GM12878 (cell line): Measurements from ENCODE around the gene NPAS3.

ENCODE experiments used
- BCLAF1 ChIP-seq: fragments of 450-650 bp; IDR thresholded peaks from 2 replicates; pipeline ENCODE4 v1.6.1; 2017; ENCODE audit warnings: antibody characterized with exemption, mild to moderate bottlenecking, moderate library complexity
- CHD2 ChIP-seq: IDR thresholded peaks from 2 replicates; pipeline ENCODE4 v1.6.1; 2011; ENCODE audit warnings: low read depth, low read length, improper control_type of control experiment, borderline replicate concordance
- CHD4 ChIP-seq: fragments of 200-600 bp; sonication (generic); IDR thresholded peaks from 2 replicates; pipeline ENCODE4 v1.6.1; 2016; ENCODE audit warnings: mild to moderate bottlenecking
- CREB1 ChIP-seq: IDR thresholded peaks from 2 replicates; pipeline ENCODE4 v1.6.1; 2012; ENCODE audit warnings: low read depth, mild to moderate bottlenecking, inconsistent platforms
- CTCF ChIP-seq, 3 experiments: IDR thresholded peaks in 2 of 3; conservative IDR thresholded peaks in 1 of 3; 2 replicates each; pipeline ENCODE4 v1.5.1; 2011; ENCODE audit warnings: low read depth in 3 of 3, low read length in 3 of 3, mild to moderate bottlenecking in 3 of 3, control low read depth in 2 of 3, moderate library complexity in 2 of 3, inconsistent platforms in 1 of 3, mixed read lengths in 1 of 3; ENCODE audit not compliant: control insufficient read depth in 2 of 3, insufficient read depth in 1 of 3; ENCODE audit errors: extremely low read depth in 1 of 3
- EZH2 ChIP-seq: IDR thresholded peaks from 2 replicates; pipeline ENCODE4 v1.6.1; 2012; ENCODE audit warnings: low read depth, mild to moderate bottlenecking, control low read depth, inconsistent platforms, low read length, borderline replicate concordance; ENCODE audit not compliant: control insufficient read depth
- FOXM1 ChIP-seq: IDR thresholded peaks from 2 replicates; pipeline ENCODE4 v1.6.1; 2012; ENCODE audit warnings: low read depth, mild to moderate bottlenecking, inconsistent platforms, low read length, moderate library complexity
- MAX ChIP-seq: IDR thresholded peaks from 2 replicates; pipeline ENCODE4 v1.6.1; 2012; ENCODE audit warnings: low read depth, low read length, improper control_type of control experiment
- MXI1 ChIP-seq: fragments of 150-350 bp; IDR thresholded peaks from 2 replicates; pipeline ENCODE4 v1.6.1; 2011; ENCODE audit warnings: low read depth, mild to moderate bottlenecking, inconsistent platforms, low read length, improper control_type of control experiment
- POLR2A ChIP-seq: IDR thresholded peaks from 2 replicates; pipeline ENCODE4 v1.6.1; 2011; ENCODE audit warnings: low read depth, mild to moderate bottlenecking, low read length
- POLR2AphosphoS5 ChIP-seq: IDR thresholded peaks from 2 replicates; pipeline ENCODE4 v1.6.1; 2011; ENCODE audit warnings: mild to moderate bottlenecking, low read length, inconsistent platforms
- SMC3 ChIP-seq: IDR thresholded peaks from 2 replicates; pipeline ENCODE4 v1.6.1; 2011; ENCODE audit warnings: low read length, improper control_type of control experiment, borderline replicate concordance
- USF1 ChIP-seq: IDR thresholded peaks from 2 replicates; pipeline ENCODE4 v1.6.1; 2011; ENCODE audit warnings: borderline replicate concordance, low read depth, mild to moderate bottlenecking, moderate library complexity, mixed read lengths, low read length; ENCODE audit not compliant: insufficient read depth; ENCODE audit errors: extremely low read length
- USF2 ChIP-seq: IDR thresholded peaks from 2 replicates; pipeline ENCODE4 v1.6.1; 2011; ENCODE audit warnings: low read depth, low read length, improper control_type of control experiment, borderline replicate concordance

GRCh38 chr14:32897698-32898064 lies 41.0 kb upstream of the NPAS3 start:
- no peak for TF ChIP-seq CTCF (IDR thresholded peaks at IDR 0.05 in 2 of 3, conservative IDR thresholded peaks at IDR 0.05 in 1 of 3; ENCODE audit: control insufficient read depth in 2 of 3, extremely low read depth in 1 of 3, insufficient read depth in 1 of 3, low read depth in 3 of 3, low read length in 3 of 3)
- no peak for TF ChIP-seq POLR2AphosphoS5
- TF ChIP-seq CHD2 = no peak
- no peak for TF ChIP-seq FOXM1
- TF ChIP-seq SMC3 = no peak
- no peak for TF ChIP-seq POLR2A
- no peak for TF ChIP-seq CHD4
- TF ChIP-seq USF2 = no peak
- TF ChIP-seq USF1 = no peak
- no peak for TF ChIP-seq BCLAF1
- no peak for TF ChIP-seq MAX
- TF ChIP-seq MXI1 = no peak
- no peak for TF ChIP-seq EZH2
- no peak for TF ChIP-seq CREB1
